Esophagus squamous epithelium (tissue), 4 donors: ENCODE measurements around the gene MYO1D.

Experiments
- CTCF ChIP-seq, 6 experiments: fragments of 450-650 bp in 4 of 6; fragments of 200-600 bp in 2 of 6; sonication (generic) in 2 of 6; IDR thresholded peaks; one replicate each; pipeline ENCODE4 v1.5.1; 2016 to 2019; ENCODE audit warnings: antibody characterized with exemption in 6 of 6, mild to moderate bottlenecking in 4 of 6, moderate library complexity in 4 of 6
- POLR2A ChIP-seq, 4 donors: fragments of 450-650 bp; IDR thresholded peaks; one replicate each; pipeline ENCODE4 v1.6.1; 2017; ENCODE audit warnings: antibody characterized with exemption in 4 of 4, mild to moderate bottlenecking in 4 of 4, moderate library complexity in 3 of 4

- TF ChIP-seq CTCF (IDR thresholded peaks at IDR 0.05), result no peak
- TF ChIP-seq POLR2A (IDR thresholded peaks at IDR 0.05), result no peak
These were observed 43.4 kb upstream of the MYO1D start for GRCh38 chr17:32920293-32920692.
